DOHH2 (cell line): ENCODE measurements around the gene GSTA2.

ENCODE experiments used
- CTCF ChIP-seq: fragments of 200-600 bp; sonication (generic); IDR thresholded peaks from one replicate; pipeline ENCODE4 v1.5.1; 2014; ENCODE audit warnings: antibody characterized with exemption, mild to moderate bottlenecking, low read depth, low read length; ENCODE audit not compliant: poor library complexity, severe bottlenecking
- EZH2phosphoT487 ChIP-seq: fragments of 200-600 bp; sonication (generic); IDR thresholded peaks from 2 replicates; pipeline ENCODE4 v1.6.1; 2017; ENCODE audit warnings: borderline replicate concordance, mild to moderate bottlenecking, antibody characterized with exemption, low read length, moderate library complexity, mixed read lengths

- TF ChIP-seq CTCF (no peak), EZH2phosphoT487 (no peak)
Observed at GRCh38 chr6:52746213-52746612, 17.1 kb downstream of the GSTA2 start.
